T-cell (primary cell): ENCODE data around the gene SPOCK1. TPM values are rescaled to one million over a fixed set of nuclear protein-coding genes. Genes with fewer than 3 reads are reported as not detected.

Experiments
- ATAC-seq, 4 experiments: fragments of 200-7000 bp in 3 of 4; fragments of 150-1000 bp in 1 of 4; cut with Tn5 transposase; replicated peaks in 1 of 4; 1 replicate in 3 of 4; 2 replicates in 1 of 4; pipeline ENCODE4 v1.10.0; 2021; ENCODE audit warnings: moderate library complexity in 3 of 4, mild to moderate bottlenecking in 2 of 4, moderate number of reproducible peaks in 1 of 4
- CTCF ChIA-PET, 2 donors: fragments of 300-600 bp; sonication (Branson Sonifier 250); formaldehyde crosslinking; loops; one replicate each; lab custom pipeline; 2022; ENCODE audit warnings: antibody characterized with exemption in 2 of 2; lab: Charles Lee
- POLR2A ChIA-PET, 2 donors: fragments of 300-600 bp; sonication (Branson Sonifier 250); formaldehyde crosslinking; loops; one replicate each; lab custom pipeline; 2022; ENCODE audit warnings: antibody characterized with exemption in 2 of 2; lab: Charles Lee
- DNase-seq, 35 experiments: peaks; one replicate each; pipeline versions ENCODE4 v3.0.0 to v3.0.0-alpha.2; 2013 to 2023
- H3K27ac ChIP-seq: one replicate; pipeline ENCODE4 v1.5.1; 2013; ENCODE audit warnings: low read length
- H3K27me3 ChIP-seq, 2 experiments: replicated peaks in 1 of 2; 1 replicate in 1 of 2; 2 replicates in 1 of 2; pipeline versions ENCODE4 v1.6.1 to v1.7.0; 2013; ENCODE audit warnings: low read length in 1 of 2, mixed read lengths in 1 of 2; ENCODE audit not compliant: control insufficient read depth in 2 of 2, insufficient read depth in 2 of 2; ENCODE audit errors: extremely low read depth in 1 of 2
- H3K36me3 ChIP-seq, 2 donors: 1 replicate in 1 of 2; 2 replicates in 1 of 2; pipeline versions ENCODE4 v1.6.1 to v1.7.0; 2013; ENCODE audit warnings: low read length in 1 of 2; ENCODE audit not compliant: control insufficient read depth in 2 of 2, insufficient read depth in 1 of 2; ENCODE audit errors: extremely low read depth in 1 of 2
- H3K4me1 ChIP-seq, 2 experiments: 1 replicate in 1 of 2; 2 replicates in 1 of 2; pipeline versions ENCODE4 v1.6.1 to v1.7.0; 2013; ENCODE audit warnings: low read length in 2 of 2, mixed read lengths in 1 of 2; ENCODE audit not compliant: insufficient read depth in 2 of 2, control insufficient read depth in 1 of 2; ENCODE audit errors: extremely low read depth in 1 of 2
- H3K4me3 ChIP-seq, 2 donors: 1 replicate in 1 of 2; 2 replicates in 1 of 2; pipeline versions ENCODE4 v1.5.1 to v1.7.0; 2013; ENCODE audit warnings: mild to moderate bottlenecking in 2 of 2, low read length in 1 of 2, moderate library complexity in 1 of 2; ENCODE audit not compliant: control insufficient read depth in 1 of 2; ENCODE audit errors: extremely low read depth in 1 of 2
- H3K9me3 ChIP-seq: 2 replicates; pipeline ENCODE4 v1.7.0; 2013
- H3K27ac Mint-ChIP-seq, 2 donors: one replicate each; pipeline ENCODE4 v1.8.0; 2020 to 2021; ENCODE audit warnings: mild to moderate bottlenecking in 2 of 2, mixed read lengths in 2 of 2
- H3K27me3 Mint-ChIP-seq, 2 donors: one replicate each; pipeline ENCODE4 v1.8.0; 2021 to 2022; ENCODE audit warnings: mixed read lengths in 2 of 2
- H3K36me3 Mint-ChIP-seq: one replicate; pipeline ENCODE4 v1.8.0; 2021; ENCODE audit warnings: mixed read lengths
- H3K4me1 Mint-ChIP-seq, 3 donors: one replicate each; pipeline ENCODE4 v1.8.0; 2020 to 2022; ENCODE audit warnings: mixed read lengths in 3 of 3, mild to moderate bottlenecking in 1 of 3
- H3K4me3 Mint-ChIP-seq, 3 donors: one replicate each; pipeline ENCODE4 v1.8.0; 2020 to 2022; ENCODE audit warnings: mild to moderate bottlenecking in 3 of 3, mixed read lengths in 3 of 3, moderate library complexity in 3 of 3
- H3K9me3 Mint-ChIP-seq, 3 donors: one replicate each; pipeline ENCODE4 v1.8.0; 2020 to 2022; ENCODE audit warnings: mixed read lengths in 3 of 3
- WGBS: methylation state at CpG from one replicate; pipeline ENCODE4 v1.1.5; 2013; ENCODE audit warnings: missing lambda C conversion rate; ENCODE audit not compliant: insufficient coverage; 5-methylcytosine and 5-hydroxymethylcytosine counted together
- total RNA-seq, 35 experiments: library from RNA in 6 of 35; stranded (reverse) in 6 of 35; fragments of 120-200 nt in 1 of 35; gene quantifications; one replicate each; pipeline versions ENCODE4 v1.2.1 to v1.2.4 and lab custom pipeline; 2013 to 2026

The SPOCK1 gene
- total RNA-seq, 5 donors from 2014 or later (not counting 1 experiment from before 2014, with no cell fraction given): 0.57 TPM; not detected in 4

GRCh38 chr5:137090721-137091120 is 408.4 kb downstream of the SPOCK1 start:
- WGBS: 20% methylated on average over 1 of the region's 2 CpGs
- no peak overlapping the region for H3K27ac Mint-ChIP-seq
- H3K9me3 Mint-ChIP-seq: peaks cover 0 to 4% (median 0%) of the 10 kb centered on the region in 3 donors
- H3K27me3 Mint-ChIP-seq: no peaks in the 10 kb centered on the region
- Histone ChIP-seq H3K4me1 (no peaks in the 10 kb centered on the region), H3K27ac (no peak overlapping the region), H3K4me3 (no peak overlapping the region), H3K9me3 (no peaks in the 10 kb centered on the region), H3K27me3 (peaks cover 0 to 5% of the 10 kb centered on the region in 2 experiments), H3K36me3 (no peaks in the 10 kb centered on the region)
- ChIA-PET POLR2A (interaction anchor here in 1 of 2 donors (0.5 kb wide), 1 partner anchor 10 kb away, joined by 5 read pairs; no protein-coding TSS in a partner anchor), CTCF (interaction anchor here in 1 of 2 donors (0.5 kb wide), 1 partner anchor 642 kb away, joined by 3 read pairs; no protein-coding TSS in a partner anchor)
- DNase-seq (no peak), ATAC-seq (no peak)
- no peaks in the 10 kb centered on the region for H3K4me1 Mint-ChIP-seq
- H3K36me3 Mint-ChIP-seq: no peaks in the 10 kb centered on the region
- no peak overlapping the region for H3K4me3 Mint-ChIP-seq

DNA sequence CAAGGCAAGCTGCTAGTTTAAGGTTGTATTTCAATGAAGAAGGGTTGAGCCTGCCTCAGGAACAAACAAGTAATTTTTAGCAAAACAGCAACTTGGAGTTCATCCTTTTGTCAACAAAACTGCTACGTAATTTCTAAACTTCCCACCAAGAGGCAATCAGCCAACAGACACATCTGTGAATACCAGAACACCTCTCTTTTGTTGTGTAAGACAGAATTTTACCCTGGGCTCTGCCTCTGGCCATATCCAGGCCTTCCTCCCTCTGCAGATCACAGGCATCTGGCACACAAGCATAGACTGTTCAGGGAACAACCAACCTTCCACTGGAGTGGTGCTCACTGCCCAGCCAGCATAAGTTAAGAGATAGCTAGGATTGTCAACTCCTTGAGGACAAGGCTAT is 409.0 kb downstream of the SPOCK1 start:
- H3K36me3 Mint-ChIP-seq: no peaks in the 10 kb centered on the region
- CTCF ChIA-PET: no interaction called here
- no peak overlapping the region for H3K27ac Mint-ChIP-seq
- Histone ChIP-seq H3K27me3 (peaks cover 0 to 5% of the 10 kb centered on the region in 2 experiments), H3K36me3 (no peaks in the 10 kb centered on the region), H3K4me3 (no peak overlapping the region), H3K4me1 (no peaks in the 10 kb centered on the region), H3K27ac (no peak overlapping the region), H3K9me3 (no peaks in the 10 kb centered on the region)
- H3K9me3 Mint-ChIP-seq: peaks cover 0 to 4% (median 0%) of the 10 kb centered on the region in 3 donors
- POLR2A ChIA-PET: interaction anchor here in 1 of 2 donors (0.5 kb wide), 1 partner anchor 10 kb away, joined by 5 read pairs; no protein-coding TSS in a partner anchor
- no peak for DNase-seq
- H3K4me1 Mint-ChIP-seq: no peaks in the 10 kb centered on the region
- H3K4me3 Mint-ChIP-seq: no peak overlapping the region
- WGBS: 83% methylated on average over 1 of the region's 1 CpG
- ATAC-seq: no peak
- H3K27me3 Mint-ChIP-seq: no peaks in the 10 kb centered on the region

DNA sequence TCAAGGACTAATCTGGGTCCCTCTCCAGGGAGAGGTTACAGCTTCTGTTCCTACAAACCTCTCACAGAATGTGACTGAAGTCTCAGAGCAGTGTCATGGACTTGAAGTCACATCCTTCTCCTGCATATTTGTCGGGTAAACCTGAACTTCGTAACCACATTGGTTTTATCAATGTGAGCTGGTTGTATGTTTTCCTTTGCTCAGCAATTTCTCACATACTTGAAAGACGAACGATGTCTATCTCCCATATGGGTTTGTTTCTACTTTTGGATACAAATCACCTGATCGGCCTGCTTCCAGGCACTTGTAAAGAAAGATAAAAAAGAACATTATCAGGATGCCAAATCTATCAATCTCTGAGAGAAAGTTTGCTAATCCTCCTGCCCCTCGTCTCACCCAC is 411.0 kb downstream of the SPOCK1 start:
- no peak overlapping the region for H3K27ac ChIP-seq
- ChIA-PET POLR2A (no interaction called here), CTCF (no interaction called here)
- Mint-ChIP-seq H3K4me1 (no peaks in the 10 kb centered on the region), H3K9me3 (no peaks in the 10 kb centered on the region), H3K36me3 (no peaks in the 10 kb centered on the region), H3K4me3 (no peak overlapping the region), H3K27me3 (no peaks in the 10 kb centered on the region), H3K27ac (no peak overlapping the region)
- no peaks in the 10 kb centered on the region for H3K36me3 ChIP-seq
- WGBS: no CpG with 5 or more reads among the region's 6 CpGs
- no peaks in the 10 kb centered on the region for H3K9me3 ChIP-seq
- no peak overlapping the region for H3K4me3 ChIP-seq
- H3K4me1 ChIP-seq: no peaks in the 10 kb centered on the region
- ATAC-seq: no peak
- DNase-seq: no peak
- H3K27me3 ChIP-seq: peaks cover 0 to 8% of the 10 kb centered on the region in 2 experiments

DNA sequence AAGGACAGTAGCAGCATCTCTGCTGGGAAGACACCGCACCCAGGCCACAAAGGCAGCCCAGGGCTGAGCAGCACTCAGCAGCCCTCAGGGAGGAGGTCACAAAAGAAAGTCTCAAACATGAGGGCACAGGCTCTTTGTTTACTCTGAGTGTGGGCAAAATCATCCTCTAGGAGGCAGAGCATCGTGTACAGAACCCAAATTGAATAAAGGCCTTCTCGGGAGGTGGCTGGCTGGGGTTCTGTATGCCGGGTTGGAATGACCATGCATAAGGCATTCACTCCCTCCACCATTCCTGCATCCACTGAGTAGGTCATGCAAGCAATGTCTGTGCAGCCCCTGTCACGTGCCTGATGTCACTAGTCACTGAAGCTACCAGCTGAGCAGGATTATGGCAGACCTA is 412.8 kb downstream of the SPOCK1 start:
- Mint-ChIP-seq H3K9me3 (no peaks in the 10 kb centered on the region), H3K27me3 (peaks cover 1 to 3% of the 10 kb centered on the region in 2 donors), H3K4me3 (no peak overlapping the region), H3K27ac (no peak overlapping the region), H3K36me3 (no peaks in the 10 kb centered on the region), H3K4me1 (no peaks in the 10 kb centered on the region)
- POLR2A ChIA-PET: no interaction called here
- no peaks in the 10 kb centered on the region for H3K4me1 ChIP-seq
- H3K9me3 ChIP-seq: no peaks in the 10 kb centered on the region
- 86% methylated on average over 1 of the region's 5 CpGs for WGBS
- no peak overlapping the region for H3K27ac ChIP-seq
- CTCF ChIA-PET: no interaction called here
- DNase-seq (no peak), ATAC-seq (no peak)
- H3K4me3 ChIP-seq: no peak overlapping the region
- H3K27me3 ChIP-seq: peaks cover 0 to 8% of the 10 kb centered on the region in 2 experiments
- H3K36me3 ChIP-seq: no peaks in the 10 kb centered on the region

- Histone ChIP-seq H3K27me3 (peaks cover 0 to 8% of the 10 kb centered on the region in 2 experiments), H3K27ac (no peak overlapping the region), H3K4me3 (no peak overlapping the region), H3K36me3 (no peaks in the 10 kb centered on the region), H3K9me3 (no peaks in the 10 kb centered on the region), H3K4me1 (no peaks in the 10 kb centered on the region)
- WGBS: 74% methylated on average over 3 of the region's 4 CpGs
- CTCF ChIA-PET: no interaction called here
- Mint-ChIP-seq H3K4me3 (no peak overlapping the region), H3K27ac (no peak overlapping the region), H3K4me1 (no peaks in the 10 kb centered on the region), H3K36me3 (no peaks in the 10 kb centered on the region), H3K27me3 (peaks cover 1 to 4% of the 10 kb centered on the region in 2 donors), H3K9me3 (no peaks in the 10 kb centered on the region)
- ATAC-seq (no peak), DNase-seq (no peak)
- POLR2A ChIA-PET: no interaction called here
Observed at GRCh38 chr5:137085206-137085605, 413.9 kb downstream of the SPOCK1 start.

GRCh38 chr5:137084016-137084415 is 415.1 kb downstream of the SPOCK1 start:
- Histone ChIP-seq H3K27me3 (peaks cover 0 to 8% of the 10 kb centered on the region in 2 experiments), H3K4me1 (no peaks in the 10 kb centered on the region), H3K4me3 (no peak overlapping the region), H3K27ac (no peak overlapping the region), H3K36me3 (no peaks in the 10 kb centered on the region), H3K9me3 (no peaks in the 10 kb centered on the region)
- Mint-ChIP-seq H3K9me3 (no peaks in the 10 kb centered on the region), H3K27me3 (peaks cover 1 to 4% of the 10 kb centered on the region in 2 donors), H3K36me3 (no peaks in the 10 kb centered on the region), H3K4me1 (no peaks in the 10 kb centered on the region), H3K27ac (no peak overlapping the region), H3K4me3 (no peak overlapping the region)
- CTCF ChIA-PET: no interaction called here
- ATAC-seq (no peak), DNase-seq (no peak)
- POLR2A ChIA-PET: no interaction called here

- CTCF ChIA-PET: no interaction called here
- POLR2A ChIA-PET: no interaction called here
- Mint-ChIP-seq H3K9me3 (no peaks in the 10 kb centered on the region), H3K27ac (no peak overlapping the region), H3K4me3 (no peak overlapping the region), H3K4me1 (no peaks in the 10 kb centered on the region), H3K36me3 (no peaks in the 10 kb centered on the region), H3K27me3 (peaks cover 3 to 4% of the 10 kb centered on the region in 2 donors)
- H3K4me1 ChIP-seq: no peaks in the 10 kb centered on the region
- ATAC-seq (no peak), DNase-seq (no peak)
- H3K36me3 ChIP-seq: no peaks in the 10 kb centered on the region
- H3K9me3 ChIP-seq: no peaks in the 10 kb centered on the region
- H3K27me3 ChIP-seq: peaks cover 0 to 8% of the 10 kb centered on the region in 2 experiments
- H3K27ac ChIP-seq: no peak overlapping the region
- H3K4me3 ChIP-seq: no peak overlapping the region
- WGBS: 89% methylated on average over 4 of the region's 6 CpGs
Observed at GRCh38 chr5:137082951-137083350, 416.2 kb downstream of the SPOCK1 start.
